Measurements from ENCODE around the gene FJX1. TPM values are rescaled to one million over a fixed set of nuclear protein-coding genes. Genes with fewer than 3 reads are reported as not detected.

FJX1 gene
- total RNA-seq, 1 donor from 2014 or later: 34.3 TPM

DNA sequence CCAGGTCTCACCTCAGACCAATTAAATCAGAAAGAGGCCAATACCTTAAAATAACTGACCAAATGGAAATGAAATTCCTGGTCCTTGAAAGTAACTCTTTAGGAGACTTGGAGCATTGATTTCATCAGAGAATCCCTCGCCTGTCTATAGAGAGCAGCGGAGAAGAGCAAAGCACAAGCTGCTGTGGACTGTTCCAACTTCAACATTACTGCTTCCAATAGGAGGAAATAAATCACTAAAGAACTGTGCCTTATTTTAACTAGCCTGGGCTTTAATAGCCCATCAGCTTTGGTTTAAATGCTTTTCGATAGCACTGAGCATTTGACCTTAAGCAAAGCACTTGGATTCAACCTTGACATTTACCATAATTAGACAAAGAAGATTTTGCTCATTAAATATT, 32.0 kb upstream of the FJX1 start:
- Mint-ChIP-seq H3K4me3 (ENCODE audit: unreplicated experiment) (no peak overlapping the region), H3K27me3 (ENCODE audit: unreplicated experiment) (peaks cover 7% of the 10 kb centered on the region), H3K4me1 (ENCODE audit: unreplicated experiment) (peaks cover 12% of the 10 kb centered on the region), H3K27ac (ENCODE audit: unreplicated experiment) (no peak overlapping the region), H3K9me3 (ENCODE audit: unreplicated experiment) (no peaks in the 10 kb centered on the region), H3K36me3 (ENCODE audit: low read depth, unreplicated experiment) (peaks cover 3% of the 10 kb centered on the region)
- no peak for DNase-seq (ENCODE audit: low spot score)
- TF ChIP-seq, protein P1, sequence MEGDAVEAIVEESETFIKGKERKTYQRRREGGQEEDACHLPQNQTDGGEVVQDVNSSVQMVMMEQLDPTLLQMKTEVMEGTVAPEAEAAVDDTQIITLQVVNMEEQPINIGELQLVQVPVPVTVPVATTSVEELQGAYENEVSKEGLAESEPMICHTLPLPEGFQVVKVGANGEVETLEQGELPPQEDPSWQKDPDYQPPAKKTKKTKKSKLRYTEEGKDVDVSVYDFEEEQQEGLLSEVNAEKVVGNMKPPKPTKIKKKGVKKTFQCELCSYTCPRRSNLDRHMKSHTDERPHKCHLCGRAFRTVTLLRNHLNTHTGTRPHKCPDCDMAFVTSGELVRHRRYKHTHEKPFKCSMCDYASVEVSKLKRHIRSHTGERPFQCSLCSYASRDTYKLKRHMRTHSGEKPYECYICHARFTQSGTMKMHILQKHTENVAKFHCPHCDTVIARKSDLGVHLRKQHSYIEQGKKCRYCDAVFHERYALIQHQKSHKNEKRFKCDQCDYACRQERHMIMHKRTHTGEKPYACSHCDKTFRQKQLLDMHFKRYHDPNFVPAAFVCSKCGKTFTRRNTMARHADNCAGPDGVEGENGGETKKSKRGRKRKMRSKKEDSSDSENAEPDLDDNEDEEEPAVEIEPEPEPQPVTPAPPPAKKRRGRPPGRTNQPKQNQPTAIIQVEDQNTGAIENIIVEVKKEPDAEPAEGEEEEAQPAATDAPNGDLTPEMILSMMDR (IDR thresholded peaks at IDR 0.05; ENCODE audit: unreplicated experiment): no peak

DNA sequence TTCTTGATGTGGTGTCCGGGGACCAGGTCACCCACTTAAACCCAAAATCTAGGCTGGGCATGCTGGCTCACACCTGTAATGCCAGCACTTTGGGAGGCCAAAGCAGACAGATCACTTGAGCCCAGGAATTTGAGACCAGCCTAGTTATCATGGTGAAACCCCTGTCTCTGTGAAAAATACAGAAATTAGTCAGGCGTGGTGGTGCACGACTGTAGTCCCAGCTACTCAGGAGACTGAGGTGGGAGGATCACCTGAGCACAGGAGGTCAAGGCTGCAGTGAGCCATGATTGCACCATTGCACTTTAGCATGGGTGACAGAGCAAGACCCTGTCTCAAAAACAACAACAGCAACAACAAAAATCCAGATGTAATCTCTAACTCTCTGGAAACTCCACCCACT, 30.3 kb upstream of the FJX1 start:
- no peak for DNase-seq (ENCODE audit: low spot score)
- Mint-ChIP-seq H3K4me3 (ENCODE audit: unreplicated experiment) (no peak overlapping the region), H3K4me1 (ENCODE audit: unreplicated experiment) (peaks cover 12% of the 10 kb centered on the region), H3K9me3 (ENCODE audit: unreplicated experiment) (no peaks in the 10 kb centered on the region), H3K36me3 (ENCODE audit: low read depth, unreplicated experiment) (peaks cover 3% of the 10 kb centered on the region), H3K27ac (ENCODE audit: unreplicated experiment) (no peak overlapping the region), H3K27me3 (ENCODE audit: unreplicated experiment) (peaks cover 4% of the 10 kb centered on the region)
- TF ChIP-seq, protein P1 (IDR thresholded peaks at IDR 0.05; ENCODE audit: unreplicated experiment): no peak

DNA sequence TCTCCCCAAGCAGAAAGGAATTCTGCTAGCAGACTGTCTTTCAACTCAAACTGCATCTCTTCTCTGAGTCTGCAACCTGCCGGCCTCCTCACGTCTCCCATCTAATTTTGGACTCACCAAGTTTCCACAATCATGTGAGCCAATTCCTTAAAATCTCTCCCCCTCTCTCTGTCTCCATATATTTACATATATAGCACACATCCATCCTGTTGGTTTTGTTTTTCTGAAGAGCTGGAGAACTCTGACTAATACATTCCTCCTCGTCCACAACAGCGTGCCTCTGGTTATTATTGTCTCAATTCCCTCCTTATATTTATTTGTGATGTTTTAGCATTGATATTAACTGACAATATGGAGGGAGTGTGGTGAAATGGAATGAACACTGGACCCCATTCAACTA, 29.6 kb upstream of the FJX1 start:
- Mint-ChIP-seq H3K27ac (ENCODE audit: unreplicated experiment) (no peak overlapping the region), H3K36me3 (ENCODE audit: low read depth, unreplicated experiment) (peaks cover 3% of the 10 kb centered on the region), H3K4me1 (ENCODE audit: unreplicated experiment) (peaks cover 12% of the 10 kb centered on the region), H3K4me3 (ENCODE audit: unreplicated experiment) (no peak overlapping the region), H3K9me3 (ENCODE audit: unreplicated experiment) (no peaks in the 10 kb centered on the region), H3K27me3 (ENCODE audit: unreplicated experiment) (peaks cover 4% of the 10 kb centered on the region)
- no peak for DNase-seq (ENCODE audit: low spot score)
- TF ChIP-seq, protein P1 (IDR thresholded peaks at IDR 0.05; ENCODE audit: unreplicated experiment): no peak

DNA sequence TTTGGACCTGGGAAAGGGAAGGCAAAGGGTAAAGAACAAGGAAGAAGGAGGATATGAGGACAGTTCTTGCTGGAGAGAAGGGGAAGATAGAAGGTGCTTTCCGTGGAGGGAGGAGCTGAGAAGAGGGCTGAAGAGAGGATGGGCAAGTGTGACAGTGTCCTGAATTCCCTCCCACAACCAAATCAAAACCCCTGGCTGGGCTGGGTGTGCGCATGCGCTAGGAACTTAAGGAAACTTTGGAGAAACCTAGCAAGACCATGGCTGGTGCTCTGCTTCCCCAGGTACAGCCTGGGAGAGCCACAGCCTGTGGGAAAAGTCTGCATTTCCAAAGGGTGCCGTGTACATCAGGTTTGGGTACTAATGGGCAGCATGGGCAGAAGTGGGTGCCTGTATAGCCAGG, 29.0 kb upstream of the FJX1 start:
- Mint-ChIP-seq H3K27me3 (ENCODE audit: unreplicated experiment) (peaks cover 4% of the 10 kb centered on the region), H3K4me1 (ENCODE audit: unreplicated experiment) (peaks cover 12% of the 10 kb centered on the region), H3K9me3 (ENCODE audit: unreplicated experiment) (no peaks in the 10 kb centered on the region), H3K36me3 (ENCODE audit: low read depth, unreplicated experiment) (peaks cover 3% of the 10 kb centered on the region), H3K27ac (ENCODE audit: unreplicated experiment) (no peak overlapping the region), H3K4me3 (ENCODE audit: unreplicated experiment) (no peak overlapping the region)
- TF ChIP-seq, protein P1 (IDR thresholded peaks at IDR 0.05; ENCODE audit: unreplicated experiment): no peak
- DNase-seq (ENCODE audit: low spot score): no peak

DNA sequence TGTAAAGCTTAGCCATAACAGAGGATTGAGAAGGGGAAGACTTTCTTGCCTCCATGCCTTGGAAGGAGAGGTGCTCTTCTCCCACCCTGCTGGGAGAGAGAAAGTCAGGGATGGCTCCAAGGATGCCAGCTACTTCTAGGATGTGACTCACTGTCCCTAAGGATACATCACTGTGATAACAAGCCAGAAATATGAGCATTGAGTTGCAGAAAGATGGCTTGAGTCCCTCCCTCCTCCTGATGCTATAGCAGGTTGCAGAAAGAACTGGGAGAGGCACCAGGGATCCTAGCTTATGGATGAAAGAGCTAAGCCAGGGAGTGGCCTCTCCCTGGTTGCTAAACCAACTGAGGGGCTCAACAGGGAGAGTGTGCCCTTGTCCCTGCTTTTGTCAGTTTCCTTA, 27.8 kb upstream of the FJX1 start:
- TF ChIP-seq, protein P1 (IDR thresholded peaks at IDR 0.05; ENCODE audit: unreplicated experiment): no peak
- peaks cover 4% of the 10 kb centered on the region for H3K27me3 Mint-ChIP-seq (ENCODE audit: unreplicated experiment)
- H3K27ac Mint-ChIP-seq (ENCODE audit: unreplicated experiment): no peak overlapping the region
- DNase-seq (ENCODE audit: low spot score): no peak
- H3K9me3 Mint-ChIP-seq (ENCODE audit: unreplicated experiment): no peaks in the 10 kb centered on the region
- no peak overlapping the region for H3K4me3 Mint-ChIP-seq (ENCODE audit: unreplicated experiment)
- H3K36me3 Mint-ChIP-seq (ENCODE audit: low read depth, unreplicated experiment): peaks cover 3% of the 10 kb centered on the region
- H3K4me1 Mint-ChIP-seq (ENCODE audit: unreplicated experiment): peaks cover 7% of the 10 kb centered on the region

All from endothelial cell (in vitro differentiated cells).